ENCODE results near the gene GDI2.

Gene GDI2

DNA sequence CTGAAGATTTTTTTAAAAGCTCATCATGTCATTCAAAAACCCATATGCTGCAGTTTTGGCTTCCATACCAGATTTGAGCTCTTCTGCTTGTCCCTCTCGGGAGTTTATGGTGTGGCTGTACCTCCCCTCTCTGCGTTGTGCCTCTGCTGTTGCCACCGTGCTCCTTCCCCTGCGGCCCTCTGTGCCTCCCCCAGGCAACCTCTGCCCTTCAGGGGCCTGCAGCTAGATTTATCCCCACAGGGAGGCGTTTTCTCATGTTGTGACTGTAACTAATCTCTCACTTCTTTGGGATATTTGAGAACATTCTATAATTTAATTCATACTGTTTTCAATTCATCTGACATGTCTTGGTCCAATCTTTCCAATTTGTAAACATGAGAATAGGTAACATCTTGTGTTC lies 75.9 kb downstream of the GDI2 start:
- DNase-seq = no peak

DNA sequence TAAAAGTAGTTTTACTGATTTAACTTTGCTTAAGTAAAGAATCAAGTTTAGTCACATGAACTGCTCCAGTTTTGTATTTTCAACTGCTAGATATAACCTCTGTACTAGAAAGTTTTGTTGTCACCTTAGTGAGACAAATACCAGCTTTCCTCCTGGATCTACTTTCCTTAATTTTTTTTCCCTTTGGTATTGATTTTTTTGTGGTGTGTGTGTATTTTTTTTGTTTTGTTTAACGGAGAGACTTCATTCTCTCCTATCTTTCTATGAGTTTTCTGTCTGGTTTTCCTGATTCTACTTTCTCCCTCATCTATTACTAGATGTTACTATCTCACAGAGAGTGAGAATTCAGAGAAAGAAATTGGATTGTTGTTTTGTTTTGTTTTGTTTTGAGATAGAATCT lies 76.6 kb downstream of the GDI2 start:
- DNase-seq = no peak

DNA sequence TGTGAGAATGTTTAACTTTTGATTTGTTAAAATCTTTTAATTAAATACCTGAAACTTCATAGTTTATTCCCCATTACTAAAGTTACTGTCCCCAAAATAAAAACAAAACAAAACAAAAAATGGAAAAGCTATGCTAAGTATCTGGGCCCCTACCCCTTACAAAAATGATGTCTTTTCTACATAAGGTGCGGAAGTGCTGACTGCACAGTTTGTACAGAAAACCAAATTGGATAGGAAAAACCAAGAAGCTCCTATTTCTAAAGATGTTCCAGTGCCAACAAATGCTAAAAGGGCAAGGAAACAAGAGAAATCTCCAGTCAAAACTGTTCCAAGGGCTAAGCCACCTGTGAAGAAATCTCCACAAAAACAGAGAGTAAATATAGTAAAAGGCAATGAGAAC lies 78.1 kb downstream of the GDI2 start:
- no peak for DNase-seq

DNA sequence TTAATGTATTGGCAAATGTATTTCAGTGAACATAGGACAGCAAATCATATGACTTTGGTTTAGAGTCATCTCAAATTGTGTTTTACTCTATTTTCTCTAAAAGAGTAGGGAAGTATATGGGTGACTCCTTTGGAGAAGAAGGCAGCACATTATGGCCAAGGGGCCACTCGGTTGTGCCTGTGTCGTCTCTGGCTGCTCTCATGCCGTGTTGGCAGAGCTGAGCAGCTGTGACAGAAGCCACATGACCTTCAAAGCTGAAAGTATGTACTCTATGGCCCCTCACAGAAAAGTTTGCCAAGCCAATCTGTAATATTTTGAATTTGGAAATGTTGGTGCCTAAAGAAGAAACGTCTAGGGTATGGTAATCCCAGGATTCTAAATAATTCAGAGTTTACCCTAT lies 81.1 kb downstream of the GDI2 start:
- no peak for DNase-seq

DNA sequence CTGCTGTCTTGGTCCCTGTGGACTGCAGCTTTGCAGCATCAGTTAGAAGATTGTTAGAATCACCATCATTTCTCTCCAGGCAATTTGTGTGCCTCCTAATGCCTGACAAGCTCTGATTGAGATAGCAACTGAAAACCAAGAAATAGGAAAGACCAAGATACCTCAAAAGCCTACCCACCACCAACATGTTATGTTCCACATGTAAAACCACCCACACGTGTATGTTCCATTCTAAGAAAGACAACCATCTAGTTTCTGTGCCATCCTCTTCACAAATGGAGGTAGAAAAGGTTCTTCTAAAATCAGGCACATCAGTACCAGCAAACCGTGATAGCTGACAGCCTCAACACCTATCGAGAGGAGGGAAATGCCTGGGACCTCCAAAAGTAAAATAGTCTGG lies 81.7 kb downstream of the GDI2 start:
- DNase-seq = no peak

DNA sequence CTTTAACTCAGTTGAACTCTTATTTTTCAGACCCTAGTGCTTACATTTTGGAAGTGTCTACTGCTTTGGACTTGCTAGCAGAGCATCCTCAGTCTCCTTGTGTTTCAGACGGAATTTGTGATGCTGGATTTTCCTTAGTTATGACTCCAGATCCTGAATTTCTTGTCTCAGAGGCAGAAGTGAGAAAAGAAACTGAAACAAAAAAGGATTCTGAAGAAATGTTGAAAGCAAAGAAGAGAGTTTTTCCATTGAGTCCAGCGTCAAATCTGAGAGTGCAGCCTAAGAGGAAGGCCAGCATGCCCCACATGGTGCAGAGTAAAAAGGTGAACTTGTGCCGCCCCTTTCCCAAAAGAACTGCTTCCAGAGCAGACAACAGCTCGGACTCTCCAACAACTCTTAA lies 82.5 kb downstream of the GDI2 start:
- no peak for DNase-seq

DNA sequence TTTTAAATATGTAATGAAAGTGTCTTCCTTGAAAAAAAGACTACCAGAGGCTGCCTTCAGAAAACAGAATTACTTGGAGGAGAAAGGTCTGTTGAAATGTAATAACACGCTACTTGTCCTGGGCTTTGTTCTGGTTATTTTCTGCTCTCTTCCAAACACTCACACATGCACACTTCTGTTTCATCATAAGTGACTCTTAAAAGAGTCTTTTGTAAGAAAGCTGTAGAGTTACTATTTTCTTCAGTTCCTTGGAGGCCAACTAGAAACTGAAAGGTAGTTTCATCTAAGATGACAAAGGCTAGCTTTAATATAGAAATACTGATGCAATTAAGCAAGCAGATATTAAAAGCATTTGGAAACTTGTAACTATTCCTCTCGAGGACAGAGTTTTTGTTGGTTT lies 89.5 kb downstream of the GDI2 start:
- no peak for DNase-seq

DNA sequence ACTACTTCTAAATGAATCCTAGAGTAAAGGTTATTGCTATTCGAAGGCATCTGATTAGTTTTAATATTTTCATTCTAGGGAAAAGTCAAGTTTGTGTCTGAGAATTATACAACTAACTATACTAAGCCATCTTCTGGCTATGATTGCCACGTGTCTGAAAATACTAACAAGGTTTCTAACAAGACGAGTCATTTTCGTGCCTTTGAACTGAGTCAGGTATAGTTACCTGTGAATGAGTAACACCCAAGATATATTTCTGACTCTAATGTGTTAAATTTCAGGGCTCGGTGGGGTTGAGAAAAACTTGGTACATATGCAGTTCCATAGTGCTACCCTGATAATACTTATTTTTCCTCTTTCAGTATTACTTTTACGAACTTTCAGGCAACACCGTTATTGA lies 93.1 kb downstream of the GDI2 start:
- DNase-seq = no peak

DNA sequence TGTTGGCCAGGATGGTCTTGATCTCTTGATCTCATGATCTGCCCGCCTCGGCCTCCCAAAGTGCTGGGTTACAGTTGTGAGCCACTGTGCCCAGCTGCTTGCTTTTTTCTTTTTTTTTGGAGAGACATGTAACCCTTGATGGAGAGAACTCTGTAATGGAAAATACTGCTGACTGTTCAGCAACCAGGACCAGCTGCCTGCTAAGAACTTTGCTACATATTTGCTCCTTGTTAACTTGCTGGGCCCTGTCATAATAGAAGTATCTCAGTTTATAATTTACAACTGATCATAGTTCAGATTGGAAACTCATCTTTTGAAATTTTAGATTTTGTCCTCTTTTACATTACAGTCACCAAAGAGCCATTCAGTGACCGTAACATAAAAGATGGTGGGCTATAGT lies 93.7 kb downstream of the GDI2 start:
- no peak for DNase-seq

Data from DMS53 (cell line).